Umbilical cord (tissue), 2 donors: Measurements from ENCODE around the gene MCTS1. TPM values are rescaled to one million over a fixed set of nuclear protein-coding genes. Genes with fewer than 3 reads are reported as not detected.
"Not testable (repeated sequence)": the region's sequence is repeated elsewhere in the genome, so short reads cannot be mapped to it uniquely, and the experiment has no call there.

Experiments used
- DNase-seq: peaks from one replicate; pipeline ENCODE4 v3.0.0-alpha.2; 2015; ENCODE audit warnings: low spot score
- total RNA-seq: library from RNA; depleted of rRNA; stranded (reverse); fragments of >200 nt; gene quantifications from one replicate; pipeline ENCODE4 v1.2.3, GENCODE V29; 2014; ENCODE audit warnings: low replicate concordance; ENCODE audit not compliant: insufficient read depth

MCTS1 gene
- total RNA-seq, 1 donor from 2014 or later = 7.7 TPM

GRCh38 chrX:120629667-120630537 is 26.0 kb downstream of the MCTS1 start, which contains the start of gene C1GALT1C1:
C1GALT1C1 (minus strand) TSS chrX:120630054; CDS start chrX:120627166, 2,888 bp downstream.
- peak; percentile 94 for DNase-seq

GRCh38 chrX:120638619-120639018 is 34.7 kb downstream of the MCTS1 start:
- DNase-seq = no peak

GRCh38 chrX:120642871-120643270 is 39.0 kb downstream of the MCTS1 start:
- no peak for DNase-seq

- no peak for DNase-seq
These were observed 43.2 kb downstream of the MCTS1 start for GRCh38 chrX:120647127-120647526.

GRCh38 chrX:120652256-120652655 is 48.4 kb downstream of the MCTS1 start:
- not testable (repeated sequence) for DNase-seq

GRCh38 chrX:120653000-120653399 is 49.1 kb downstream of the MCTS1 start:
- no peak for DNase-seq

- DNase-seq = no peak
These were observed 56.7 kb downstream of the MCTS1 start for GRCh38 chrX:120660637-120661036.

Other genes with a start within 250 kb of the MCTS1 start
- 1.4 TPM for gene ATP1B4, start 242.0 kb upstream of the MCTS1 start, total RNA-seq
- 51.8 TPM for gene LAMP2, start 134.8 kb upstream of the MCTS1 start, total RNA-seq
- gene CUL4B, start 43.1 kb upstream of the MCTS1 start, total RNA-seq = 36.8 TPM
- gene C1GALT1C1, start 26.0 kb downstream of the MCTS1 start, total RNA-seq = 29.4 TPM